ENCODE measurements around the gene SEMA3A.

SEMA3A gene

GRCh38 chr7:84044834-84045233 is 149.8 kb downstream of the SEMA3A start:
- TF ChIP-seq GABPA (IDR thresholded peaks at IDR 0.05; ENCODE audit: low read depth) (no peak), SPI1 (IDR thresholded peaks at IDR 0.05; ENCODE audit: borderline replicate concordance, low read depth) (no peak), CTCF (IDR thresholded peaks at IDR 0.05; ENCODE audit: insufficient read depth, low read length) (no peak), REST (IDR thresholded peaks at IDR 0.05; ENCODE audit: insufficient replicate concordance, low read depth) (no peak), POLR2AphosphoS5 (IDR thresholded peaks at IDR 0.05; ENCODE audit: low read depth) (no peak)
- Histone ChIP-seq H3K27ac (replicated peaks) (no peak overlapping the region), H3K27me3 (ENCODE audit: insufficient read depth, poor library complexity, severe bottlenecking) (no peaks in the 10 kb centered on the region), H3K4me3 (replicated peaks; ENCODE audit: insufficient read depth, low read length) (no peak overlapping the region)
- DNase-seq (ENCODE audit: low read depth in 1 of 2, low spot score in 1 of 2) = no peak

GRCh38 chr7:84043661-84044191 is 150.9 kb downstream of the SEMA3A start:
- Histone ChIP-seq H3K4me3 (replicated peaks; ENCODE audit: insufficient read depth, low read length) (no peak overlapping the region), H3K27ac (replicated peaks) (no peak overlapping the region), H3K27me3 (ENCODE audit: insufficient read depth, poor library complexity, severe bottlenecking) (no peaks in the 10 kb centered on the region)
- no peak for DNase-seq (ENCODE audit: low read depth in 1 of 2, low spot score in 1 of 2)
- TF ChIP-seq POLR2AphosphoS5 (IDR thresholded peaks at IDR 0.05; ENCODE audit: low read depth) (no peak), SPI1 (IDR thresholded peaks at IDR 0.05; ENCODE audit: borderline replicate concordance, low read depth) (no peak), CTCF (IDR thresholded peaks at IDR 0.05; ENCODE audit: insufficient read depth, low read length) (no peak), REST (IDR thresholded peaks at IDR 0.05; ENCODE audit: insufficient replicate concordance, low read depth) (no peak), GABPA (IDR thresholded peaks at IDR 0.05; ENCODE audit: low read depth) (no peak)

- no peak overlapping the region for H3K4me3 ChIP-seq (replicated peaks; ENCODE audit: insufficient read depth, low read length)
- DNase-seq (ENCODE audit: low read depth in 1 of 2, low spot score in 1 of 2) = no peak
- H3K27ac ChIP-seq (replicated peaks) = no peak overlapping the region
- no peaks in the 10 kb centered on the region for H3K27me3 ChIP-seq (ENCODE audit: insufficient read depth, poor library complexity, severe bottlenecking)
- 0 out of 2 replicates have a peak, but pooled peaks have one; percentile 9 for TF ChIP-seq SPI1 (IDR thresholded peaks at IDR 0.05; ENCODE audit: borderline replicate concordance, low read depth)
- no peak for TF ChIP-seq GABPA (IDR thresholded peaks at IDR 0.05; ENCODE audit: low read depth)
Measured at GRCh38 chr7:84042110-84042539, 152.5 kb downstream of the SEMA3A start.

- Histone ChIP-seq H3K4me3 (replicated peaks; ENCODE audit: insufficient read depth, low read length) (no peak overlapping the region), H3K27me3 (ENCODE audit: insufficient read depth, poor library complexity, severe bottlenecking) (no peaks in the 10 kb centered on the region), H3K27ac (replicated peaks) (no peak overlapping the region)
- DNase-seq (ENCODE audit: low read depth in 1 of 2, low spot score in 1 of 2) = no peak
- TF ChIP-seq REST (IDR thresholded peaks at IDR 0.05; ENCODE audit: insufficient replicate concordance, low read depth) (no peak), SPI1 (IDR thresholded peaks at IDR 0.05; ENCODE audit: borderline replicate concordance, low read depth) (no peak), CTCF (IDR thresholded peaks at IDR 0.05; ENCODE audit: insufficient read depth, low read length) (no peak), GABPA (IDR thresholded peaks at IDR 0.05; ENCODE audit: low read depth) (no peak)
Measured at GRCh38 chr7:84041649-84042048, 152.9 kb downstream of the SEMA3A start.
